NAMALWA (cell line): ENCODE results near the gene BLOC1S5.
"Not testable (repeated sequence)": the region's sequence is repeated elsewhere in the genome, so short reads cannot be mapped to it uniquely, and the experiment has no call there.

Experiments used
- DNase-seq: peaks from one replicate; pipeline ENCODE4 v3.0.0-alpha.2; 2015; ENCODE audit warnings: low spot score

BLOC1S5 gene

DNA sequence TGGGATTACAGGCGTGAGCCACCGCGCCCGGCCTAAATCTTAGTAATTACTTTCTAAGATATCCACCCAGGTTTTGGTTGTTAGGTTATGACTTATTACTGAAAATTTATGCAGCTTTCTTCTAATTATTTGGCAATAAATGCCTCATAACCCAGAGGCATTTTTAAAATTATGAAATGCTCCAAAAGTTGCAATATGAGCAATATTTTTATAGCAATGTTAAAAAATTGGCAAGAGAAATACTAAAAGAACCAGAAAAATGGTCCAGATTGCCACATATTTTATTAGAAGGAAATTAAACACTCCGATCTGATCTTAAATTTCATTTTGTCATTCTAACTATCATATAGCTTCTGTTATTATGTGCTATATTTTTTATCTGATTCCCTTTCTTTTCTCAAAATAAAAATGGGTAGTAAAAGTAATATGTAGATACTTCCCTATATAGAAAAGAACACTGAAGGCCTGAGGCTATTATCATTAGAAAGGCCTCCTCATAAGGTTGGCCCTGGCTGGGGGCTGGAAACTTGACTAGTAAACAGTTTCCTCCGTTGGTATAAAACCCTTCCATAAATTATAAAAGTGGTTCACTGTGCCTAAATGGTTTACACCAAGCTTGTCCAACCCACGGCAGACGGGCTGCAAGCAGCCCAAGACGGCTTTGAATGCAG is 22.1 kb downstream of the BLOC1S5 start:
- no peak for DNase-seq

DNA sequence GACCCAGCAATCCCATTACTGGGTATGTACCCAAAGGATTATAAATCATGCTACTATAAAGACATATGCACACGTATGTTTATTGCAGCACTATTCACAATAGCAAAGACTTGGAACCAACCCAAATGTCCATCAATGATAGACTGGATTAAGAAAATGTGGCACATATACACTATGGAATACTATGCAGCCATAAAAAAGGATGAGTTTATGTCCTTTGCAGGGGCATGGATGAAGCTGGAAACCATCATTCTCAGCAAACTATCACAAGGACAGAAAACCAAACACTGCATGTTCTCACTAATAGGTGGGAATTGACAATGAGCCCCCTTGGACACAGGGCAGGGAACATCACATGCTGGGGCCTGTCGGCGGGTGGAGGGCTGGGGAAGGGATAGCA is 30.1 kb downstream of the BLOC1S5 start:
- not testable (repeated sequence) for DNase-seq

DNA sequence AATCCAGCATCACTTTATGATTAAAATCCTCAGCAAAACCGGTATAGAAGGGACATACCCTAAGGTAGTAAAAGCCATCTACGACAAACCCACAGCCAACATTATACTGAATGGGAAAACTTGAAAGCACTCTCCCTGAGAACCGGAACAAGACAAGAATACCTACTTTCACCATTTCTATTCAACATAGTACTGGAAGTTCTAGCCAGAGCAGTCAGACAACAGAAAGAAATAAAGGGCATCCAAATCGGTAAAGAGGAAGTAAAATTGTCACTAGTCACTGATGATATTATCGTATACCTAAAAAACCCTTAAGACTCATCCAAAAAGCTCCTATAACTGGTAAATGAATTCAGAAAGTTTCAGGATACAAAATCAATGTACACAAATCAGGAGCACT is 33.3 kb downstream of the BLOC1S5 start:
- DNase-seq = no peak

DNA sequence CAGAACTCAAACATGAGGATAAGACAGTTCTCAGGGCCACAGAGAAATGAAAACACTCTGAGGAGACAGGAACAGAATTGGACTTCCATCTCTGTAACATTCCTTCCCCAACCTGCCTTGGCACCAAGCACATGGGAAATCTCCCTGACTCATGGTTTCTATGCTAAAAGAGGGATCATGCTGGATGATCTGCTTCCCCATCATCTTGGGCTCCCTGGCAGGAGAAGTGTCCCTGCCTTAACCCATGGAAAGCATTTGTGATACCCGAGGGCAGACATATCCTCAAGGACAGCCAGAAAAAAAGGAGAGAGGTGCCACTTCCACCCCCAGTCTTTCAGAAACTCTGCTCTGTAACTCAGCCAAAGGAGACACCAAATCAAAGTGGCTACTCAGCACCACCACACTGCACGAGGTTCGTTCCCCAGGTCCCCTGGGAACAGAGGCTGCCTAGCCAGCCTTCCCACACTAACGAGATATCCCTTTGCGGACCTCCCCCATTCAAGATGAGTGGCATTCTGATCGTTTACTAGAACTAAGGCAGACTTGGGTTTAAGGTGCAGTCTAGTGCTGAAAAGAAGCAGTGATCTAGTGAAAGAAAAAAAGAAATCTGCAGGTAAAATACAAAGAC is 34.8 kb downstream of the BLOC1S5 start:
- DNase-seq = no peak

DNA sequence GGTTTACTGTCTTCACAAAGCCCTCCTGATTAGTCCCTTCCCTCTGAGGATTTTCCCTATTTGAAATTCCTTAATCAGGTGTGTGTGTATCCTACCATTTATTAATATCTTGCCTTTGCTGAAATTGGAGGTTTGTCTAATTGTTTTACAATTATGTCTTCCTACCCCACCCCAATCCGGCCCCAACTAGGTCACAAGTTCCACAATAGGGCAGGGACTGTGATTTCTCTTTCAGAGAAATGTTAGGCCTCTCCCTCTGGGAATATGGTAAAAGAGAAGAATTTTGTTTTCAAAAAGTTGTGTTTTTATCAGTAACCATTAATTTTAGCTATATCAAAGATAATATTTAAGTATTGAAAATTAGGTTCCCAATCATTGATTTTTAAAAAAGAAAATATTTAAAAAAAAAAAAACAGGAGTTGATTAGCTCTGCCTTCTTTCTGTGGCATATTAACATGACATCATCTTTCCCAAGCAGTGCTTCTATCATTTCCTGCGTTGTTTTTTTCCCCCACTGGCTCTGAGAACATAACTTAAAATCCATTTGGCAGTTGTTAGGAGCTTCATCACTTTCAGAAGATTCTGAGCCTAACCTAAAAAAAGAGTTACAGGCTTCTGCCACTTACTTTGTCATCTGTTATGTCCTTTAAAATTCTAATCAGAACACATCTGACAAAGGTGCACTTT is 36.1 kb downstream of the BLOC1S5 start:
- DNase-seq = no peak

DNA sequence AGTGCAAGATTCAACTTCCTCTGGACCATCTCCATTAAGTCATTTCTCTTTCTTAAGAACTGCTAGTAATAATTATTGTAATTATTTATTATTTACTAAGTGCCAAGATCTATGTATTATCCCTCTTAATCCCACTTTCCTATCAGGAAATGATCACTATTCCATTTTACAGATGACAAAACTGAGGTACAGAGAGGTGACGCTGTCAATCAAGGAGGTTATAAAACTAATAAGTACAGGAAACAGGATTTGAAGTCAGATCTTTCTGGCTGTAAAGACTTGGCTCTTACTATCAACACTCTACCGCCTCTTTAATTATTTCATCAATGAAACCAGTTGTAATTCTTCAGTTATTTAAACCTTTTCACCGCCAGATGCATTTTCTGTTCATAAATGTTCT is 37.4 kb downstream of the BLOC1S5 start:
- no peak for DNase-seq

DNA sequence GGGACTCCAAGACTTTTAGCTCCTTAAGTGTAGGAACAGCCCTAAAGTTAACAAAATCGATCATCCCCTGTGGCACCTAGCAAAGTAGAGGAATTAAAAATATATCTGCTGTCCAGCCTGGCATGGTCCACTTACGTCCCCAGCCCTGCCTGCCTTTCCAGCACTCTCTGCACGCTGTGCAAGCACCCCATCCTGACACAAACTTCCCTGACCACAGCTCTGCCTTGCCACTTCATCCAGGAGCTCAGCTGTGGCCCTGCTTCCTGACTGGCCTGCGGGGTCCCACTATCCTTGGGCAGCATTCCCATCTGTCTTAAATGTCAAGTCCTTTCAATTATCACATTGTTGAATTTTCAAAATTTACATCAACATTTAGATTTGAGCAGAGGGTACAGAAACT is 39.0 kb downstream of the BLOC1S5 start:
- DNase-seq = no peak

DNA sequence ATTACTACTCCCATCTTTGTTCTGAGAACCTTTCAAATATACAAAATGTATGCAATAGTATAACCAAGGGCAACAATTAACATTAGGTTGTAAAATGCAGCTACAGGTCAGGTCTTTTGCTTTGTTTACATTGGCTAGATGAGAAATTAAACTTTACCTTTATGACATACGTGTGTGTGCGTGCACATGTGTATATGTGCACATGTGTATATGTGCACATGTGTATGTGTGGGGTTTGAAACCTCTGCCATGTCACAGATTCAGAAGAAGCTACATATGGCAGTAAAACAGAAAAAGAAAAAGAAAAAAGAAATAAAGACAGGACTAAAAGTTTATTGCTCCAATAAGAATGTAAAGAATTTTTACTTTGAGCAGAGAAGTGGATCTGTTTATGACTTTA is 40.6 kb downstream of the BLOC1S5 start:
- DNase-seq = no peak

DNA sequence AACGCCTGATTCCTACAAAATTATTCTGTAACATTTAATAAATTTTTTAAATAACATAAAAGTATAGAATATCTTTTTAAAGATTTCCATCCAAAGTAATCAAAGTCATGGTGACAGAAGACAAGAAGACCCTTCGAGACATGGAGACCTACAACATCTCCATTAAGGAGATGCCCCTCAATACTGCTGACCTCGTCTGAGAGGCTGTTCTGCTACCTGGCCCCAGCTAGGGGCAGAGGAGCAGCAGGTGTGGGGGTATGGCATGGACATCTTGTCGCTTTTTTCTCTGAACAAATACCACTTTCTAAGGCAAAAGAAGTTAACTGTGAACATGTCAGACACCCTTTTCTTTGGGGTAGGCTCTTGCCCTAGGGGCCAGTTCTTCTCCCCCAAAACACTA is 44.1 kb downstream of the BLOC1S5 start:
- DNase-seq = no peak

DNA sequence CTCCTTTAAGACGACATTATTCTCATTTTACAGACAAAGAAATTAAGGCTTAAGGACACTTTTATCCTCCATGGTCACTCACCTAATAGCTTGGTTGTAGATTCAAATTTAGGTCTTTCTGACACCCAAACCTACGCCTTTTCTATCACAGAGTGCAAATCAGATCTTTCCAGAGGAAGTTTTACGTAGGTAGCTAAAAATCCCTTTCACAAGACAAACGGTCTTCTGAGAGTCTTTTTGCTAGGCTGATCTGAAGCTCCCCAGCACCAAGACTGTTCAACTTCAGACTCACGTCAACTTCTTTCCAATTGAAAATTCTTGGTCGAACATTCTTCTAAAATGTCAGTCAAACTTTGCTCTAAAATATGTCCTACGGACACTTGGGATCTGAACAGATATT is 46.5 kb downstream of the BLOC1S5 start:
- DNase-seq = no peak

DNA sequence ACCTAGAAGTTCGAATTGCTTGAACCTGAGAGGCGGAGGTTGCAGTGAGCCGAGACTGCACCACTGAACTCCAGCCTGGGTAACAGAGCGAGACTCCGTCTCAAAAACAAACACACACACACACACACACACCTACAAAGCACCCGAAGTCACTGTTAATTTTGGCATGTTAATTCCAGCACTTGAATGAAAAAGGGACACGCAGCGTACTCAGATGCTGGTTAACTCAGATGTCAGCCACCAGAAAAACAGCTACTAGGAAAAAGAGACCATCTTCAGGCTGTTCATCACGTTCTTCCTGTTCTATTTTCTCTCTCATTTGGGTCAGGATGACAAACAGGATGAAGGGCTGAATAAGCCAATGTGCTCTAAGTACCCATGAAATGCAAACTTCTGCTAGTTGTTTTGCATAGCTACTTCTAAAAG is 46.9 kb downstream of the BLOC1S5 start:
- peak; percentile 88 for DNase-seq

DNA sequence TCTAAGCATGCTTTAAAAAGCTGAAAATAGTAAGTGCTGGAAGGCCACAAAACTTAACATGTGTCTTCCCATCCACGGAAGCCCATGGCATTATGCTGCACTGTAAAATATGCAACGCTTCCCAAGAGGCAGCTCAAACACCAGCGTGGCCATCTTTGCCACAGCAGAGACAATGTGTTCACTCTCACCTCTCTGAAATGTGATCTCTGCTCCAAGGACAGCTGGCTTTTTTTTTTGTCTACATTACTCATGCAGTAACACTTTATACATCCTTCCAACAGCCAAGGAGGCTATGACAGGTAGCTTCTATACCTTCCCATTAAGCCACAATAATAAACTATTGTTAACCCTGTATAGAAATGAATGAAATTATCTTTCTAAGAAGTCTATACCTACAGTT is 49.2 kb downstream of the BLOC1S5 start:
- no peak for DNase-seq

DNA sequence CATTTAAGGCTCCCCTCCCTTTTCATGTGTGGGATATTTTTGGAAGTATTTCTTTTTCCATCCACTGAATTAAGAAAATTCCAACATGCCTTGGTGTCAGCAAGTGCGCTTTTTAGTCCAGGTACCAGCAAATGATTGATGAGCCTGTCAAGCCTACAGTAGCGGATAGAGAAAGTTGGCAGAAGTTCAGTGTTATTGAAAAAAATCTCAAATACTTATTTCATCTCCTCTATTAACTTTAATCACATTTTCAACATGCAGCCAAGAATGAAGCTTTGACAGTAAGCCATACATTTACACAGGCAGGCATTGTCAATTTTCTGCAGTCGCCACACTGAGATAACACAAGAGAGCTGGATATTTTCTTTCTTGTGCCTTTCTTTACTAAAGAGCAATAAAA is 50.4 kb downstream of the BLOC1S5 start:
- no peak for DNase-seq

DNA sequence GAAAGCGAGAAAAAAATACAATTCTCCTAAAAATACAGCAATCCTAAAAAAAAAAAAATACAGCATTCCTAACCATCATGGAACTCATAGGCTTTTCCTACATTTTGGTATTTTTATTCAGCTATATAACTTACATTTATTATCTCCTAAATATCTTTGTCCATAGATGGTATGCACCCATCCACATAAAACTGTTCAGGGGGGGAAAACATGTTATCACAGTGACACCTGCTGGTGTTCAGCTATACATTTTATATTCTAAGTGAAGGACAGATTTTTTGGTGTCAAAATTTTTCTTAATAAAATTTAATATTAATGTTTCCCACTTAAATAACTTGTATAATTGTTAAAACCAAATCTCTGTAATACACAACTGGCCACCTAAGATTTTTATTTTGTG is 58.0 kb downstream of the BLOC1S5 start:
- peak; percentile 64 for DNase-seq

DNA sequence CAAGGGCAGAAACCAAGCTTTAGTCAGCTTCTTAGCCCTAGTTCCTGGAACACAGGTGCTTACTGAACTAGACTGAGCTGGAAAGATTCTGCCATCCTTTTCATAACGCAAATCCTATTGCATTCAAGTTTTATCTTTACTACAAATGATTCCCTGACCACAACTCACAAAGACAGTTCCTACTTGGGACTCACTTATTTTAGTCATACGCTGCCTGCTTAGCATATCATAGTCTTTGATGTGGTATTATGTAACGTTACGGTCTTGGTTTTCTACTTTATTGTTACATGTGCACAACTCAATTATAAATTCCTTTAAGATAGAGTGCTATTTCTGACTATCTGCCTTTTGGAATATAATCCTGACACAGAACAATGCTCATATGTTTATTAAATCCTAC is 59.1 kb downstream of the BLOC1S5 start:
- DNase-seq = no peak

DNA sequence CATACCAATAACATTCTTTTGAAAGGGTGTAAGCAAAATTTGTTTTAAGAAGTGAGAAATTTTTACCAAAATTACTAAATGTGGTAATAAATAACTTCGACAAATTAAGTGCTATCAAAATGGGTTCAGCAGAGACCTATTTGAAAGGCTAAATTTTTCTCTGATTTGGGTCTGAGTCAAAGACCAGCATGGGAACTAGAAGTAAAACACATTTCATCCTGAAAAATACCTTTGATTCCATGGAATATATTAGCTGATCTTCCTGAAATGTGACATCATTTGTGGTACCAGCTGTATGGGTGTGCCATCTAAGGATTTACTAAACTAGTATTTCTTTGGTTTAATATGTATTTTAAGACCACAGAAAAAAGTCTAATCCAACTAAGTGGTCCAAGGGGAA is 63.6 kb downstream of the BLOC1S5 start:
- DNase-seq = no peak

DNA sequence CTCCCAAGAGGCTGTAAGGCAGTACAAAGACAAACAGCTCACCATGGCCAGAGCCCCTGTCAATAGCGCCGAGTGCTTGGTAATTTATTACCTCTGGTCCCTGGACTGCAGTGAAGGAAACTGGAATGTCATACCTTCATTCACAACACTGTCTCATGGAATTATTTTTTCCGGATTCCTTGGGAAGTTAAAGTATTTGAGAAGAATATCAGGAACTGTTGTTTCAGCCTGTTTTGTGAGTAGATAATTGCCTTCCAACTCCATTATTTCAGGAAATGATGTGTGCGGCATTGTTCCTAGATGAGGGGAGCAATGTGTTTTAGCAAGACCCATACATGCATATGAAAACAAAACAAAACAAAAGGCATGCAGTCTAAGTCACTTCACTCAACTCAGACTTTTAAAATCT is 64.0 kb downstream of the BLOC1S5 start:
- DNase-seq = no peak

DNA sequence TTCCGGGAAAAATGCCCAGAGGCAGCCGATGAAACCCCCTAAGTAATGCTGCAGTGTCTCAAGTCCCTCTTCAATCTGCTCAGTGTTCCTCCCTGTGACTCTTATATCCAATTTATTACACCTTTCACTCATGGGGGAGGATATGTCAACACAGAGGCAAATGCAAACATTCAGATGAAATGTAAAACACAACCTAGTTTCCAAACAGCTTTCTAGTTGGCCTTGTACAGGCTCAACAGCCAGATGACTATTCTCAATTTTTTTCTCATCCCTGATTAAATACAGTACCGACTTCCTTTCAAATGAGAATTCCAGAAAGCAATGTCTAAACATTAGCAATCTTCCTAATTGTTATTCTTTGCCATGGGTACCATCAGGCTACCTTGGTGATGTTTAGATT is 65.0 kb downstream of the BLOC1S5 start:
- no peak for DNase-seq

DNA sequence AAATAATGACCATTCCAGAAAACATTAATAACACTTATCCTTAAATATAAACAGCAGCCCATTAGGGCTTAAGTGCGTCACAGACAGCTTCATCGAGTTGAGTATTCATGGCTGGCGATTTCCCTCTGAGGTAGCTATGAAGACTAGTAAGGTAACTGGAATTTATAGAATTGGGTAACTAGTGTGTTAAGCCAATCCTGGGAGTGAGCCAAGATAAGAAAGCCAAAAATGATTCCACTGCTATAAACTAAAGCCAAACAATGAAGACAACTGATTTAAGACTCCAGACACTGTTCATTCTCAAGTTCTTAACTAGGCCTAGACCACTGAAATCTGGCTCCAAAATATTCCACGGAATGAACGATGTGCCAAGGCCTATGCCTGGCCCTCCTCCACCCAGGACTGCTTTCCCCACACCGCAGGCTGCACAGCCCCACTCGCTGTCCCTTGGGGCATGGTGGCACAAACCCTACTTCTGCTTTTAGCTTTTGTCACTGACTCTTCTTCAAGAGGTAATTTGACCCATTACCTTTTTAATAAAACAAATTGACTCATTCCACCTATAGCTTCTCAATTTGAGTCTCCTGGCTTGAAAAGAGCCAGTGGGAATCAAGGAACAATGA is 66.0 kb downstream of the BLOC1S5 start:
- no peak for DNase-seq

DNA sequence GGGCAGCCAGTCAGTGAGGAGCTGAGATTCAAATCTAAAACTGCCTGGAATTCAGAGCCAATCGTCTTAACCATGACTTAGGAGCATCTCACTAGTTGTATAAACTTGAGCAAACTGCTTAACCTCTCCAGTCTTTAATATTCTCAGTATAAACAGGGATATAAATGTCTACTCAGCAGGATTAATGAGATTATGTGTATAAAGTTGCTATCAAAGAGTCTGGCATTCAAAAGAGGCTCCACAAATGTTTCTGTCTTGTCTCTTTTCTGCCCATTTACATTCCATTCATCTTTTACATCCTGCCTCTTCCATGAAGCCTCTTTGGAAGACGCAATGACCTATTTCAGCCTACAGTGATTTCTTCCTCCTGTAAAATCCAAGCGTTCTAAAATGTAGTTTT is 66.9 kb downstream of the BLOC1S5 start:
- no peak for DNase-seq

DNA sequence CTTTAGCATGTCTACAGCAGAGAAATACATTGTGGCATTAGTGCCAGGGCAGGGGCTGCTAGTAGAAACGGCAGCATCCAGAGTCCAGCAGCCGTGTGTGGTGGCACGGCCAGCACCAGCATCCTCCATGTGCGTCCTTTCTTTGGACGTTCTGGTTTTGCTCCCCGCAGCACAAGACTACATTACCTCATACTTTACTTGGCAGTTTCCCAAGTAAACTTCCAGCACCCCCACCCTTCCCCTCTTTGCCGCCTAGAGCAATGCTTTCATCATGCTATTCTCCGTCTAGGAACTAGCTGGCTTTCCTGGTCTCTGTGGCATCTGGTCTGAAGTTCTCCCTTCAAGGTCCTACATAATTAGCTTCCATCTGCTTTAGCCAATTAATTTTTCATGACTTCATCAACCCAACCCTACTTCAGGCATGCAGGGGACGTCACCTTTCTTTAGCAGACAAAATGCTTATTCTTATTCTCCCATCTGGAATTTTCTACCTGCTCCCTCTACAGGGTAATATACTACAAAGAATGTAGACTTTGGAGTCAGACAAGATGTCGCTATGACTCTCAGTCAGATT is 67.6 kb downstream of the BLOC1S5 start:
- no peak for DNase-seq

DNA sequence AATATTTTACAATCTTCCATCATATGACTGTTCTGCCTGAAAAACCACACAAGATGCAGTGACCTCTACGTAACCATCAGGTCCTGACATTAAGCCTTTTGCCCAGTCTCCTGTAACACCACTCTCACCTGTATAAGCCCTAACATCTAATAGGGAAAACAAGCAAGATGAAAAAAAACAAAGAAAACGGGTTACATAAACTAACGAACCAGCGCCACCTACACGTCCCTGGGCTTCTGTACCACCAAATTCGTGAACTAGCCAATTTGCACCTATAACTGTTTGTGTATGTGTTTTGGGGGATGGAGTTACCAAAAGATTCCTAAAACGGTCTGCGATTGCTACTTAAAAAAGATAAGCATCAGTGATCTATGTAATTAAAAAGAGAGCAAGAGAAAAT is 70.2 kb downstream of the BLOC1S5 start:
- DNase-seq = no peak

DNA sequence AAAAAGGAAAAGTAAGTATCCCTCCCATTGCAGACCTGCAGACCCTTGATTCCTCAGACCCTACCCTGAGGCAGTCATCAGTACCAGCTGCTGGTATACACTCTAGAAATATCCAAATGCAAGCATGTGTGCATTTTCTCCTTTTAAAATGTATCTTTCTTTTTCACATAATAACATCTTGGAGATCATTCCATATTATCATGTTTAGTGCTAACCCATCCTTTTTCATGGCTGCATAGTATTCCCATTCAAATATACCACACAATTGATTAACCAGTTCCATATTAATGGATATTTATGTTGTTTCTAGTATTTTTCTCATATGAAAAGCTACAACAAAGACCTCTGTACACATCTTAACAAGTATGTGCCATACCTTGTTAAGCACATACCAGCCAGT is 70.8 kb downstream of the BLOC1S5 start:
- no peak for DNase-seq
